CD14-positive monocyte (primary cell): ENCODE data around the gene GNB5. TPM values are rescaled to one million over a fixed set of nuclear protein-coding genes. Genes with fewer than 3 reads are reported as not detected.

ENCODE experiments used
- DNase-seq, 3 donors: peaks; one replicate each; pipeline ENCODE4 v3.0.0-alpha.2; 2011 to 2022
- H2AFZ ChIP-seq: 2 replicates; pipeline ENCODE4 v1.6.0; 2012; ENCODE audit warnings: mild to moderate bottlenecking, low read depth, low read length, inconsistent platforms; ENCODE audit not compliant: insufficient read depth, poor library complexity, severe bottlenecking
- H3K27ac ChIP-seq, 2 donors: 1 replicate in 1 of 2; 2 replicates in 1 of 2; pipeline ENCODE4 v1.5.1; 2012 to 2013; ENCODE audit warnings: low read length in 2 of 2, control low read depth in 1 of 2, inconsistent platforms in 1 of 2, low read depth in 1 of 2, mild to moderate bottlenecking in 1 of 2
- H3K27me3 ChIP-seq, 2 donors: one replicate each; pipeline versions ENCODE4 v1.6.0 to v1.6.1; 2011 to 2013; ENCODE audit warnings: low read length in 2 of 2; ENCODE audit not compliant: control insufficient read depth in 2 of 2, insufficient read depth in 2 of 2
- H3K36me3 ChIP-seq, 2 donors: replicated peaks in 1 of 2; 1 replicate in 1 of 2; 2 replicates in 1 of 2; pipeline versions ENCODE4 v1.5.1 to v1.6.1; 2012 to 2013; ENCODE audit warnings: low read length in 2 of 2, control low read depth in 1 of 2, inconsistent platforms in 1 of 2, mild to moderate bottlenecking in 1 of 2; ENCODE audit not compliant: insufficient read depth in 2 of 2, control insufficient read depth in 1 of 2
- H3K4me1 ChIP-seq, 2 donors: 1 replicate in 1 of 2; 2 replicates in 1 of 2; pipeline versions ENCODE4 v1.5.1 to v1.6.1; 2012 to 2013; ENCODE audit warnings: low read length in 2 of 2, control low read depth in 1 of 2, inconsistent platforms in 1 of 2, mild to moderate bottlenecking in 1 of 2, moderate library complexity in 1 of 2; ENCODE audit not compliant: insufficient read depth in 2 of 2, control insufficient read depth in 1 of 2
- H3K4me2 ChIP-seq: replicated peaks from 2 replicates; pipeline ENCODE3; 2012; ENCODE audit warnings: low read length, moderate library complexity, mild to moderate bottlenecking; ENCODE audit not compliant: poor library complexity, severe bottlenecking; ENCODE audit errors: extremely low read depth
- H3K4me3 ChIP-seq, 3 experiments: fragments of 200-600 bp in 1 of 3; sonication (generic) in 1 of 3; replicated peaks in 1 of 3; 1 replicate in 2 of 3; 2 replicates in 1 of 3; pipeline ENCODE4 v1.5.1; 2011 to 2013; ENCODE audit warnings: low read length in 3 of 3, mild to moderate bottlenecking in 3 of 3, control low read depth in 2 of 3, low read depth in 2 of 3, inconsistent platforms in 1 of 3, moderate library complexity in 1 of 3
- H3K79me2 ChIP-seq: 2 replicates; pipeline ENCODE4 v1.6.0; 2012; ENCODE audit warnings: mild to moderate bottlenecking, control low read depth, inconsistent platforms, low read length, moderate library complexity; ENCODE audit not compliant: insufficient read depth
- H3K9ac ChIP-seq: 2 replicates; pipeline ENCODE4 v1.6.0; 2017; ENCODE audit warnings: low read length, mild to moderate bottlenecking; ENCODE audit not compliant: insufficient read depth, poor library complexity, severe bottlenecking
- H3K9me3 ChIP-seq, 2 donors: replicated peaks in 1 of 2; 1 replicate in 1 of 2; 2 replicates in 1 of 2; pipeline versions ENCODE4 v1.5.1 to v1.6.1; 2012 to 2013; ENCODE audit warnings: low read length in 2 of 2, control low read depth in 1 of 2; ENCODE audit not compliant: control insufficient read depth in 1 of 2, insufficient read depth in 1 of 2
- H4K20me1 ChIP-seq: 2 replicates; pipeline ENCODE4 v1.6.0; 2012; ENCODE audit warnings: mild to moderate bottlenecking, low read length, control low read depth, moderate library complexity; ENCODE audit not compliant: insufficient read depth
- H3K27ac Mint-ChIP-seq, 7 donors: one replicate each; pipeline ENCODE4 v1.8.0; 2020; ENCODE audit warnings: mild to moderate bottlenecking in 7 of 7, mixed read lengths in 7 of 7, moderate library complexity in 6 of 7, inconsistent platforms in 2 of 7
- H3K27me3 Mint-ChIP-seq, 3 donors: one replicate each; pipeline ENCODE4 v1.8.0; 2021 to 2022; ENCODE audit warnings: low read depth in 3 of 3, mild to moderate bottlenecking in 3 of 3, mixed read lengths in 3 of 3, moderate library complexity in 3 of 3, inconsistent platforms in 1 of 3
- H3K36me3 Mint-ChIP-seq, 2 donors: one replicate each; pipeline ENCODE4 v1.8.0; 2020; ENCODE audit warnings: mixed read lengths in 2 of 2, inconsistent platforms in 1 of 2, mild to moderate bottlenecking in 1 of 2
- H3K4me1 Mint-ChIP-seq: one replicate; pipeline ENCODE4 v1.8.0; 2020; ENCODE audit warnings: mild to moderate bottlenecking, mixed read lengths
- H3K4me3 Mint-ChIP-seq, 2 donors: one replicate each; pipeline ENCODE4 v1.8.0; 2020; ENCODE audit warnings: mild to moderate bottlenecking in 2 of 2, mixed read lengths in 2 of 2, moderate library complexity in 1 of 2
- H3K9me3 Mint-ChIP-seq, 7 donors: one replicate each; pipeline ENCODE4 v1.8.0; 2020 to 2022; ENCODE audit warnings: mixed read lengths in 7 of 7, mild to moderate bottlenecking in 6 of 7, moderate library complexity in 6 of 7, inconsistent platforms in 2 of 7
- CTCF ChIP-seq: fragments of 200-600 bp; IDR thresholded peaks from one replicate; pipeline ENCODE4 v1.8.0; 2022; ENCODE audit warnings: antibody characterized with exemption, mild to moderate bottlenecking
- WGBS: methylation state at CpG from one replicate; pipeline ENCODE4 v1.1.5; 2013; ENCODE audit warnings: missing lambda C conversion rate; ENCODE audit not compliant: insufficient coverage; 5-methylcytosine and 5-hydroxymethylcytosine counted together
- intact Hi-C, 2 donors: fragments of 100-400 bp; cut with micrococcal nuclease; formaldehyde crosslinking; loops; one replicate each; pipeline versions ENCODE4 v1.15.0 to v1.15.1; 2023
- polyA plus RNA-seq, 3 donors: library from polyadenylated mRNA; depleted of rRNA in 1 of 3; unstranded in 2 of 3; stranded (reverse) in 1 of 3; fragments of 300-500 nt in 2 of 3; fragments of >200 nt in 1 of 3; fragmentation: Illumina TruSeq in 2 of 3; gene quantifications; 1 replicate in 2 of 3; 2 replicates in 1 of 3; pipeline ENCODE4 v1.2.3, GENCODE V29; 2012 to 2021

The GNB5 gene
- polyA plus RNA-seq, 3 donors: 3.1 to 5.4 (median 4.3) TPM

- H3K27me3 ChIP-seq: no peaks in the 10 kb centered on the region
- peaks cover 1 to 5% (median 3%) of the 10 kb centered on the region in 3 donors for H3K27me3 Mint-ChIP-seq
- H3K36me3 Mint-ChIP-seq: peaks cover 0 to 16% of the 10 kb centered on the region in 2 donors
- intact Hi-C loops: loop anchor here in 1 of 2 donors (10.0 kb wide), 1 partner anchor 49 kb away; no protein-coding TSS in a partner anchor
- no peak overlapping the region for H3K4me3 ChIP-seq
- no peak overlapping the region for H3K4me2 ChIP-seq
- H3K4me1 ChIP-seq: peaks cover 41 to 49% of the 10 kb centered on the region in 2 donors
- peaks cover 45% of the 10 kb centered on the region for H3K4me1 Mint-ChIP-seq
- no peaks in the 10 kb centered on the region for H3K79me2 ChIP-seq
- WGBS: 80% methylated on average over 5 of the region's 10 CpGs
- H3K9ac ChIP-seq: no peak overlapping the region
- no peaks in the 10 kb centered on the region for H4K20me1 ChIP-seq
- H3K9me3 ChIP-seq: no peaks in the 10 kb centered on the region
- no peaks in the 10 kb centered on the region for H3K36me3 ChIP-seq
- no peak overlapping the region for H3K4me3 Mint-ChIP-seq
- H3K9me3 Mint-ChIP-seq: peaks cover 0 to 5% (median 0%) of the 10 kb centered on the region in 7 donors
- H3K27ac Mint-ChIP-seq: no peak overlapping the region
- H3K27ac ChIP-seq: no peak overlapping the region
- H2AFZ ChIP-seq: no peak overlapping the region
- DNase-seq: no peak
- TF ChIP-seq CTCF: no peak
Measured at GRCh38 chr15:52133510-52134220, 57.5 kb downstream of the GNB5 start.

GRCh38 chr15:52132066-52132465, 59.1 kb downstream of the GNB5 start:
- no peak for TF ChIP-seq CTCF
- no peak overlapping the region for H3K4me3 ChIP-seq
- no peak overlapping the region for H3K4me3 Mint-ChIP-seq
- intact Hi-C loops: loop anchor here in 1 of 2 donors (10.0 kb wide), 1 partner anchor 47 kb away; no protein-coding TSS in a partner anchor
- no peaks in the 10 kb centered on the region for H4K20me1 ChIP-seq
- H3K9me3 Mint-ChIP-seq: peaks cover 0 to 5% (median 0%) of the 10 kb centered on the region in 7 donors
- no peaks in the 10 kb centered on the region for H3K79me2 ChIP-seq
- peaks cover 39% of the 10 kb centered on the region for H3K4me1 Mint-ChIP-seq
- H3K36me3 ChIP-seq: no peaks in the 10 kb centered on the region
- no peaks in the 10 kb centered on the region for H3K27me3 ChIP-seq
- no peak overlapping the region for H3K9ac ChIP-seq
- H3K27ac ChIP-seq: no peak overlapping the region
- H2AFZ ChIP-seq: no peak overlapping the region
- peaks cover 0 to 16% of the 10 kb centered on the region in 2 donors for H3K36me3 Mint-ChIP-seq
- H3K9me3 ChIP-seq: no peaks in the 10 kb centered on the region
- DNase-seq: no peak
- no peak overlapping the region for H3K27ac Mint-ChIP-seq
- no peak overlapping the region for H3K4me2 ChIP-seq
- peaks cover 27 to 40% of the 10 kb centered on the region in 2 donors for H3K4me1 ChIP-seq
- H3K27me3 Mint-ChIP-seq: peaks cover 1% of the 10 kb centered on the region in 3 donors
